LNCaP clone FGC (cell line): ENCODE measurements around the gene ZNF74.
A peak's percentile ranks its signal among the peaks of the same experiment; 100 is the strongest.

Experiments used
- DNase-seq: peaks from one replicate; pipeline ENCODE4 v3.0.0-alpha.2; 2011; ENCODE audit warnings: low read depth
- H3K4me3 ChIP-seq: 2 replicates; pipeline ENCODE4 v1.5.1; 2011; ENCODE audit warnings: mild to moderate bottlenecking, low read depth, low read length, control low read depth
- CTCF ChIP-seq: IDR thresholded peaks from 2 replicates; pipeline ENCODE4 v1.5.1; 2012; ENCODE audit warnings: mild to moderate bottlenecking; ENCODE audit not compliant: control insufficient read depth, insufficient read depth; ENCODE audit errors: extremely low read depth

ZNF74 gene

GRCh38 chr22:20437613-20438426, 43.9 kb downstream of the ZNF74 start, which contains the start of gene SCARF2:
Gene SCARF2, minus strand, starts transcription at chr22:20437825. Its CDS starts 71 bp downstream, at chr22:20437754.
- peak within 1 kb of the TSS; percentile 46 for H3K4me3 ChIP-seq
- no peak for DNase-seq
- no peak for TF ChIP-seq CTCF

- no peak for DNase-seq
- TF ChIP-seq CTCF, result no peak
- H3K4me3 ChIP-seq, result no peak overlapping the region
These were observed 44.4 kb downstream of the ZNF74 start for GRCh38 chr22:20438427-20438677.

GRCh38 chr22:20438678-20439492, 44.9 kb downstream of the ZNF74 start:
- TF ChIP-seq CTCF, result no peak
- DNase-seq, result no peak
- H3K4me3 ChIP-seq, result no peak overlapping the region

- no peak for DNase-seq
- TF ChIP-seq CTCF, result no peak
- no peak overlapping the region for H3K4me3 ChIP-seq
These were observed 45.6 kb downstream of the ZNF74 start for GRCh38 chr22:20439556-20439927.

- DNase-seq, result no peak
- no peak overlapping the region for H3K4me3 ChIP-seq
- TF ChIP-seq CTCF, result no peak
These were observed 46.1 kb downstream of the ZNF74 start for GRCh38 chr22:20439928-20440575.

GRCh38 chr22:20440637-20441591, 47.0 kb downstream of the ZNF74 start:
- no peak overlapping the region for H3K4me3 ChIP-seq
- no peak for DNase-seq
- no peak for TF ChIP-seq CTCF
